MM.1S (cell line): Measurements from ENCODE around the gene PLXDC2.

Experiments
- DNase-seq: peaks from one replicate; pipeline ENCODE4 v3.0.0-alpha.2; 2015
- H2AFZ ChIP-seq: fragments of 300-600 bp; sonication (generic); 2 replicates; pipeline ENCODE4 v1.6.0; 2016; ENCODE audit warnings: antibody characterized with exemption, low read length
- H3F3A ChIP-seq: fragments of 300-600 bp; sonication (generic); 2 replicates; pipeline ENCODE4 v1.6.1; 2016; ENCODE audit warnings: mild to moderate bottlenecking, antibody characterized with exemption, low read length, moderate library complexity, mixed read lengths; ENCODE audit not compliant: insufficient read depth
- H3K27ac ChIP-seq: fragments of 300-600 bp; sonication (generic); 2 replicates; pipeline ENCODE4 v1.5.1; 2016; ENCODE audit warnings: mild to moderate bottlenecking, low read length
- H3K27me3 ChIP-seq: fragments of 300-600 bp; sonication (generic); replicated peaks from 2 replicates; pipeline ENCODE4 v1.6.0; 2016; ENCODE audit warnings: low read length; ENCODE audit not compliant: insufficient read depth
- H3K36me3 ChIP-seq: fragments of 300-600 bp; sonication (generic); replicated peaks from 2 replicates; pipeline ENCODE4 v1.6.1; 2016; ENCODE audit warnings: mild to moderate bottlenecking, low read length, mixed read lengths; ENCODE audit not compliant: insufficient read depth
- H3K4me1 ChIP-seq: fragments of 300-600 bp; sonication (generic); 2 replicates; pipeline ENCODE4 v1.6.1; 2016; ENCODE audit warnings: low read length, mixed read lengths
- H3K4me2 ChIP-seq: fragments of 300-600 bp; sonication (generic); 2 replicates; pipeline ENCODE4 v1.6.0; 2016; ENCODE audit warnings: low read depth, low read length
- H3K4me3 ChIP-seq: fragments of 300-600 bp; sonication (generic); 2 replicates; pipeline ENCODE4 v1.5.1; 2016; ENCODE audit warnings: low read length, mixed read lengths
- H3K79me2 ChIP-seq: fragments of 300-600 bp; sonication (generic); 2 replicates; pipeline ENCODE4 v1.6.1; 2016; ENCODE audit warnings: mixed run types, low read length, mixed read lengths
- H3K9ac ChIP-seq: fragments of 300-600 bp; sonication (generic); 2 replicates; pipeline ENCODE4 v1.6.1; 2016; ENCODE audit warnings: low read length, mixed read lengths
- H3K9me2 ChIP-seq: fragments of 300-600 bp; sonication (generic); replicated peaks from 2 replicates; pipeline ENCODE4 v1.6.1; 2016; ENCODE audit warnings: mild to moderate bottlenecking, low read length, mixed read lengths; ENCODE audit not compliant: insufficient read depth
- H3K9me3 ChIP-seq: fragments of 300-600 bp; sonication (generic); replicated peaks from 2 replicates; pipeline ENCODE4 v1.6.1; 2016; ENCODE audit warnings: mild to moderate bottlenecking, low read length, mixed read lengths; ENCODE audit not compliant: insufficient read depth
- H4K20me1 ChIP-seq: fragments of 300-600 bp; sonication (generic); 2 replicates; pipeline ENCODE4 v1.6.1; 2016; ENCODE audit warnings: mild to moderate bottlenecking, low read length, moderate library complexity, mixed read lengths; ENCODE audit not compliant: insufficient read depth
- CTCF ChIP-seq: fragments of 300-600 bp; sonication (generic); IDR thresholded peaks from 2 replicates; pipeline ENCODE4 v1.5.1; 2016; ENCODE audit warnings: antibody characterized with exemption, low read length, mixed read lengths
- EZH2 ChIP-seq: fragments of 300-600 bp; sonication (generic); optimal IDR thresholded peaks from 2 replicates; pipeline ENCODE3; 2017; ENCODE audit warnings: low read depth, mild to moderate bottlenecking, antibody characterized with exemption, low read length, mixed read lengths
- EZH2phosphoT487 ChIP-seq: fragments of 300-600 bp; sonication (generic); IDR thresholded peaks from 2 replicates; pipeline ENCODE4 v1.6.1; 2018; ENCODE audit warnings: antibody characterized with exemption, low read length

Gene PLXDC2

GRCh38 chr10:20276127-20276979 is 460.1 kb downstream of the PLXDC2 start:
- DNase-seq: no peak
- no peaks in the 10 kb centered on the region for H3K79me2 ChIP-seq
- H3F3A ChIP-seq: no peaks in the 10 kb centered on the region
- H3K4me3 ChIP-seq: no peak overlapping the region
- no peak overlapping the region for H2AFZ ChIP-seq
- no peaks in the 10 kb centered on the region for H3K9me2 ChIP-seq
- H3K4me1 ChIP-seq: no peaks in the 10 kb centered on the region
- no peak overlapping the region for H3K27ac ChIP-seq
- no peaks in the 10 kb centered on the region for H4K20me1 ChIP-seq
- no peaks in the 10 kb centered on the region for H3K9me3 ChIP-seq
- H3K4me2 ChIP-seq: no peak overlapping the region
- no peaks in the 10 kb centered on the region for H3K27me3 ChIP-seq
- no peak overlapping the region for H3K9ac ChIP-seq
- TF ChIP-seq CTCF (no peak), EZH2phosphoT487 (no peak), EZH2 (no peak)
- H3K36me3 ChIP-seq: no peaks in the 10 kb centered on the region

- Histone ChIP-seq H3K9me2 (no peaks in the 10 kb centered on the region), H3K9me3 (no peaks in the 10 kb centered on the region), H3F3A (no peaks in the 10 kb centered on the region), H3K4me3 (no peak overlapping the region), H3K79me2 (no peaks in the 10 kb centered on the region), H3K27me3 (no peaks in the 10 kb centered on the region), H3K4me1 (no peaks in the 10 kb centered on the region), H3K9ac (no peak overlapping the region), H4K20me1 (no peaks in the 10 kb centered on the region), H3K36me3 (no peaks in the 10 kb centered on the region), H3K27ac (no peak overlapping the region), H2AFZ (no peak overlapping the region), H3K4me2 (no peak overlapping the region)
- no peak for DNase-seq
- TF ChIP-seq EZH2: no peak
- no peak for TF ChIP-seq CTCF
- TF ChIP-seq EZH2phosphoT487: no peak
Observed at GRCh38 chr10:20277820-20278219, 461.6 kb downstream of the PLXDC2 start.

GRCh38 chr10:20281579-20281978 is 465.3 kb downstream of the PLXDC2 start:
- TF ChIP-seq CTCF: no peak
- no peak for TF ChIP-seq EZH2phosphoT487
- TF ChIP-seq EZH2: no peak
- Histone ChIP-seq H3F3A (no peaks in the 10 kb centered on the region), H3K36me3 (no peaks in the 10 kb centered on the region), H3K27me3 (no peaks in the 10 kb centered on the region), H3K4me3 (no peak overlapping the region), H3K27ac (no peak overlapping the region), H3K9ac (no peak overlapping the region), H3K9me3 (no peaks in the 10 kb centered on the region), H3K4me1 (no peaks in the 10 kb centered on the region), H3K4me2 (no peak overlapping the region), H2AFZ (no peak overlapping the region), H4K20me1 (no peaks in the 10 kb centered on the region), H3K79me2 (no peaks in the 10 kb centered on the region), H3K9me2 (no peaks in the 10 kb centered on the region)
- no peak for DNase-seq
